Fibroblast of lung (primary cell): ENCODE results near the gene MAP1A.

Experiments
- CTCF ChIP-seq, 2 donors: IDR thresholded peaks in 1 of 2; conservative IDR thresholded peaks in 1 of 2; 1 replicate in 1 of 2; 2 replicates in 1 of 2; pipeline ENCODE4 v1.5.1; 2011 to 2012; ENCODE audit warnings: low read length in 2 of 2, control low read depth in 1 of 2, inconsistent platforms in 1 of 2, low read depth in 1 of 2, mild to moderate bottlenecking in 1 of 2
- EZH2 ChIP-seq: IDR thresholded peaks from 2 replicates; pipeline ENCODE4 v1.5.1; 2012; ENCODE audit warnings: low read length, control low read depth, mild to moderate bottlenecking; ENCODE audit errors: missing control alignments

- no peak for TF ChIP-seq CTCF (conservative IDR thresholded peaks at IDR 0.05 in 1 of 2, IDR thresholded peaks at IDR 0.05 in 1 of 2; ENCODE audit: low read depth in 1 of 2, low read length in 2 of 2)
- TF ChIP-seq EZH2: no peak
Measured at GRCh38 chr15:43499635-43500034, 17.8 kb upstream of the MAP1A start.
